HCT116 (cell line): ENCODE measurements around the gene NAALADL2.

Experiments used
- ATF3 ChIP-seq: IDR thresholded peaks from 2 replicates; pipeline ENCODE4 v1.6.1; 2012
- FOSL1 ChIP-seq: IDR thresholded peaks from 2 replicates; pipeline ENCODE4 v1.6.1; 2012; ENCODE audit warnings: low read depth
- MAX ChIP-seq: IDR thresholded peaks from 2 replicates; pipeline ENCODE4 v1.6.1; 2012
- POLR2A ChIP-seq: IDR thresholded peaks from 2 replicates; pipeline ENCODE4 v1.7.0; 2011; ENCODE audit warnings: borderline replicate concordance; ENCODE audit not compliant: insufficient read depth, insufficient read length; ENCODE audit errors: extremely low read depth
- POLR2AphosphoS5 ChIP-seq: IDR thresholded peaks from 2 replicates; pipeline ENCODE4 v1.6.1; 2011; ENCODE audit warnings: mild to moderate bottlenecking, low read depth, low read length, moderate library complexity
- SIN3A ChIP-seq: IDR thresholded peaks from 2 replicates; pipeline ENCODE4 v1.6.1; 2012; ENCODE audit warnings: low read depth
- SP1 ChIP-seq: IDR thresholded peaks from 2 replicates; pipeline ENCODE4 v1.6.1; 2012; ENCODE audit warnings: low read depth
- ZNF274 ChIP-seq: fragments of 200-500 bp; sonication (Bioruptor generic); IDR thresholded peaks from 2 replicates; pipeline ENCODE4 v1.6.1; 2014; ENCODE audit warnings: mild to moderate bottlenecking, low read depth, low read length, inconsistent platforms
- TF ChIP-seq, protein P1 (sequence below), 3 experiments: fragments of 200-600 bp in 1 of 3; sonication (generic) in 1 of 3; IDR thresholded peaks in 2 of 3; conservative IDR thresholded peaks in 1 of 3; 2 replicates each; pipeline ENCODE4 v1.5.1; 2012 to 2017; ENCODE audit warnings: low read depth in 2 of 3, low read length in 2 of 3, antibody characterized with exemption in 1 of 3, borderline replicate concordance in 1 of 3, control low read depth in 1 of 3, mild to moderate bottlenecking in 1 of 3, mixed read lengths in 1 of 3, mixed run types in 1 of 3, moderate library complexity in 1 of 3; ENCODE audit not compliant: insufficient read depth in 1 of 3
- TF ChIP-seq, protein P2 (sequence below): IDR thresholded peaks from 2 replicates; pipeline ENCODE4 v1.6.1; 2012; ENCODE audit warnings: low read depth
- TF ChIP-seq, protein P3 (sequence below): IDR thresholded peaks from 2 replicates; pipeline ENCODE4 v1.6.1; 2011; ENCODE audit warnings: mild to moderate bottlenecking, low read length, moderate library complexity; ENCODE audit not compliant: insufficient replicate concordance; ENCODE audit errors: extremely low read depth

- no peak for TF ChIP-seq SP1
- no peak for TF ChIP-seq POLR2AphosphoS5
- TF ChIP-seq MAX, result no peak
- TF ChIP-seq, protein P1, sequence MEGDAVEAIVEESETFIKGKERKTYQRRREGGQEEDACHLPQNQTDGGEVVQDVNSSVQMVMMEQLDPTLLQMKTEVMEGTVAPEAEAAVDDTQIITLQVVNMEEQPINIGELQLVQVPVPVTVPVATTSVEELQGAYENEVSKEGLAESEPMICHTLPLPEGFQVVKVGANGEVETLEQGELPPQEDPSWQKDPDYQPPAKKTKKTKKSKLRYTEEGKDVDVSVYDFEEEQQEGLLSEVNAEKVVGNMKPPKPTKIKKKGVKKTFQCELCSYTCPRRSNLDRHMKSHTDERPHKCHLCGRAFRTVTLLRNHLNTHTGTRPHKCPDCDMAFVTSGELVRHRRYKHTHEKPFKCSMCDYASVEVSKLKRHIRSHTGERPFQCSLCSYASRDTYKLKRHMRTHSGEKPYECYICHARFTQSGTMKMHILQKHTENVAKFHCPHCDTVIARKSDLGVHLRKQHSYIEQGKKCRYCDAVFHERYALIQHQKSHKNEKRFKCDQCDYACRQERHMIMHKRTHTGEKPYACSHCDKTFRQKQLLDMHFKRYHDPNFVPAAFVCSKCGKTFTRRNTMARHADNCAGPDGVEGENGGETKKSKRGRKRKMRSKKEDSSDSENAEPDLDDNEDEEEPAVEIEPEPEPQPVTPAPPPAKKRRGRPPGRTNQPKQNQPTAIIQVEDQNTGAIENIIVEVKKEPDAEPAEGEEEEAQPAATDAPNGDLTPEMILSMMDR (IDR thresholded peaks at IDR 0.05 in 2 of 3, conservative IDR thresholded peaks at IDR 0.05 in 1 of 3; ENCODE audit: borderline replicate concordance in 1 of 3, insufficient read depth in 1 of 3, low read depth in 2 of 3, low read length in 2 of 3), result no peak
- TF ChIP-seq POLR2A, result no peak
- no peak for TF ChIP-seq ATF3
- TF ChIP-seq, protein P2, sequence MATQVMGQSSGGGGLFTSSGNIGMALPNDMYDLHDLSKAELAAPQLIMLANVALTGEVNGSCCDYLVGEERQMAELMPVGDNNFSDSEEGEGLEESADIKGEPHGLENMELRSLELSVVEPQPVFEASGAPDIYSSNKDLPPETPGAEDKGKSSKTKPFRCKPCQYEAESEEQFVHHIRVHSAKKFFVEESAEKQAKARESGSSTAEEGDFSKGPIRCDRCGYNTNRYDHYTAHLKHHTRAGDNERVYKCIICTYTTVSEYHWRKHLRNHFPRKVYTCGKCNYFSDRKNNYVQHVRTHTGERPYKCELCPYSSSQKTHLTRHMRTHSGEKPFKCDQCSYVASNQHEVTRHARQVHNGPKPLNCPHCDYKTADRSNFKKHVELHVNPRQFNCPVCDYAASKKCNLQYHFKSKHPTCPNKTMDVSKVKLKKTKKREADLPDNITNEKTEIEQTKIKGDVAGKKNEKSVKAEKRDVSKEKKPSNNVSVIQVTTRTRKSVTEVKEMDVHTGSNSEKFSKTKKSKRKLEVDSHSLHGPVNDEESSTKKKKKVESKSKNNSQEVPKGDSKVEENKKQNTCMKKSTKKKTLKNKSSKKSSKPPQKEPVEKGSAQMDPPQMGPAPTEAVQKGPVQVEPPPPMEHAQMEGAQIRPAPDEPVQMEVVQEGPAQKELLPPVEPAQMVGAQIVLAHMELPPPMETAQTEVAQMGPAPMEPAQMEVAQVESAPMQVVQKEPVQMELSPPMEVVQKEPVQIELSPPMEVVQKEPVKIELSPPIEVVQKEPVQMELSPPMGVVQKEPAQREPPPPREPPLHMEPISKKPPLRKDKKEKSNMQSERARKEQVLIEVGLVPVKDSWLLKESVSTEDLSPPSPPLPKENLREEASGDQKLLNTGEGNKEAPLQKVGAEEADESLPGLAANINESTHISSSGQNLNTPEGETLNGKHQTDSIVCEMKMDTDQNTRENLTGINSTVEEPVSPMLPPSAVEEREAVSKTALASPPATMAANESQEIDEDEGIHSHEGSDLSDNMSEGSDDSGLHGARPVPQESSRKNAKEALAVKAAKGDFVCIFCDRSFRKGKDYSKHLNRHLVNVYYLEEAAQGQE, result no peak
- no peak for TF ChIP-seq FOSL1
- no peak for TF ChIP-seq SIN3A
- no peak for TF ChIP-seq ZNF274
- TF ChIP-seq, protein P3, sequence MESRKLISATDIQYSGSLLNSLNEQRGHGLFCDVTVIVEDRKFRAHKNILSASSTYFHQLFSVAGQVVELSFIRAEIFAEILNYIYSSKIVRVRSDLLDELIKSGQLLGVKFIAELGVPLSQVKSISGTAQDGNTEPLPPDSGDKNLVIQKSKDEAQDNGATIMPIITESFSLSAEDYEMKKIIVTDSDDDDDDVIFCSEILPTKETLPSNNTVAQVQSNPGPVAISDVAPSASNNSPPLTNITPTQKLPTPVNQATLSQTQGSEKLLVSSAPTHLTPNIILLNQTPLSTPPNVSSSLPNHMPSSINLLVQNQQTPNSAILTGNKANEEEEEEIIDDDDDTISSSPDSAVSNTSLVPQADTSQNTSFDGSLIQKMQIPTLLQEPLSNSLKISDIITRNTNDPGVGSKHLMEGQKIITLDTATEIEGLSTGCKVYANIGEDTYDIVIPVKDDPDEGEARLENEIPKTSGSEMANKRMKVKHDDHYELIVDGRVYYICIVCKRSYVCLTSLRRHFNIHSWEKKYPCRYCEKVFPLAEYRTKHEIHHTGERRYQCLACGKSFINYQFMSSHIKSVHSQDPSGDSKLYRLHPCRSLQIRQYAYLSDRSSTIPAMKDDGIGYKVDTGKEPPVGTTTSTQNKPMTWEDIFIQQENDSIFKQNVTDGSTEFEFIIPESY, result no peak
Measured at GRCh38 chr3:175479175-175479574, 620.0 kb downstream of the NAALADL2 start.
